HEK293 (cell line): ENCODE data around the gene MOGAT3.

ENCODE experiments used
- CTCF ChIA-PET: fragments of 350-600 bp; formaldehyde crosslinking; extraction: SDS; loops from one replicate; lab custom pipeline; 2021; ENCODE audit warnings: antibody characterized with exemption; lab: Yijun Ruan, JAX
- POLR2A ChIA-PET: fragments of 300-600 bp; formaldehyde crosslinking; extraction: SDS; loops from one replicate; lab custom pipeline; 2020; ENCODE audit warnings: antibody characterized with exemption, inconsistent platforms; lab: Yijun Ruan, JAX
- H3K27ac ChIP-seq: fragments of 200-500 bp; sonication (Bioruptor generic); 2 replicates; pipeline ENCODE4 v1.5.1; 2014; ENCODE audit warnings: low read depth, low read length, control low read depth, inconsistent platforms; ENCODE audit errors: extremely low read depth
- H3K36me3 ChIP-seq, 2 experiments: fragments of 200-500 bp in 1 of 2; sonication (Bioruptor generic) in 1 of 2; 1 replicate in 1 of 2; 2 replicates in 1 of 2; pipeline ENCODE4 v1.5.1; 2014 to 2017; ENCODE audit warnings: inconsistent platforms in 2 of 2, low read length in 2 of 2; ENCODE audit not compliant: control insufficient read depth in 2 of 2, insufficient read depth in 1 of 2
- H3K4me1 ChIP-seq: fragments of 200-500 bp; sonication (Bioruptor generic); 2 replicates; pipeline ENCODE4 v1.5.1; 2014; ENCODE audit warnings: mild to moderate bottlenecking, low read length, inconsistent platforms; ENCODE audit not compliant: control insufficient read depth, insufficient read depth
- H3K4me3 ChIP-seq: 2 replicates; pipeline ENCODE4 v1.5.1; 2011; ENCODE audit warnings: low read depth, mild to moderate bottlenecking, control low read depth, low read length, moderate library complexity
- H3K9me3 ChIP-seq: fragments of 200-500 bp; sonication (Bioruptor generic); 2 replicates; pipeline ENCODE4 v1.5.1; 2014; ENCODE audit warnings: low read depth, low read length, inconsistent platforms; ENCODE audit not compliant: control insufficient read depth, insufficient read depth
- ATF2 ChIP-seq: fragments of 450-650 bp; formaldehyde crosslinking; IDR thresholded peaks from 2 replicates; pipeline ENCODE4 v1.5.1; 2016; ENCODE audit warnings: missing biosample characterization, missing genetic modification characterization, low read depth
- BCL6B ChIP-seq: fragments of 450-650 bp; formaldehyde crosslinking; IDR thresholded peaks from 2 replicates; pipeline ENCODE4 v1.5.1; 2017; ENCODE audit warnings: missing biosample characterization, missing genetic modification characterization
- KLF7 ChIP-seq: fragments of 450-650 bp; formaldehyde crosslinking; IDR thresholded peaks from 2 replicates; pipeline ENCODE4 v1.5.1; 2016; ENCODE audit warnings: missing biosample characterization, missing genetic modification characterization, borderline replicate concordance
- OVOL3 ChIP-seq: fragments of 450-650 bp; formaldehyde crosslinking; IDR thresholded peaks from 2 replicates; pipeline ENCODE4 v1.5.1; 2016; ENCODE audit warnings: missing biosample characterization, missing genetic modification characterization
- ZBTB17 ChIP-seq: fragments of 450-650 bp; formaldehyde crosslinking; IDR thresholded peaks from 2 replicates; pipeline ENCODE4 v1.5.1; 2016; ENCODE audit warnings: missing biosample characterization, missing genetic modification characterization
- ZBTB26 ChIP-seq: fragments of 450-650 bp; formaldehyde crosslinking; optimal IDR thresholded peaks from 2 replicates; pipeline ENCODE3; 2016; ENCODE audit warnings: missing biosample characterization, mild to moderate bottlenecking, missing genetic modification characterization
- ZFP3 ChIP-seq: fragments of 450-650 bp; formaldehyde crosslinking; IDR thresholded peaks from 2 replicates; pipeline ENCODE4 v1.5.1; 2016; ENCODE audit warnings: low read depth, missing biosample characterization, missing genetic modification characterization
- ZNF2 ChIP-seq: fragments of 450-650 bp; formaldehyde crosslinking; IDR thresholded peaks from 2 replicates; pipeline ENCODE4 v1.5.1; 2016; ENCODE audit warnings: missing biosample characterization, missing genetic modification characterization
- ZNF214 ChIP-seq: fragments of 450-650 bp; formaldehyde crosslinking; IDR thresholded peaks from 2 replicates; pipeline ENCODE4 v1.5.1; 2017; ENCODE audit warnings: missing biosample characterization, mild to moderate bottlenecking, missing genetic modification characterization, borderline replicate concordance
- ZNF292 ChIP-seq: fragments of 450-650 bp; formaldehyde crosslinking; IDR thresholded peaks from 2 replicates; pipeline ENCODE4 v1.5.1; 2016; ENCODE audit warnings: low read depth, missing biosample characterization, missing genetic modification characterization, borderline replicate concordance
- ZNF302 ChIP-seq: fragments of 450-650 bp; formaldehyde crosslinking; IDR thresholded peaks from 2 replicates; pipeline ENCODE4 v1.5.1; 2016; ENCODE audit warnings: missing biosample characterization, missing genetic modification characterization, low read depth
- ZNF324 ChIP-seq: fragments of 450-650 bp; formaldehyde crosslinking; IDR thresholded peaks from 2 replicates; pipeline ENCODE4 v1.5.1; 2016; ENCODE audit warnings: missing biosample characterization, missing genetic modification characterization
- ZNF335 ChIP-seq: fragments of 450-650 bp; formaldehyde crosslinking; conservative IDR thresholded peaks from 2 replicates; pipeline ENCODE4 v1.5.1; 2016; ENCODE audit warnings: missing biosample characterization, missing genetic modification characterization
- ZNF341 ChIP-seq: fragments of 450-650 bp; formaldehyde crosslinking; IDR thresholded peaks from 2 replicates; pipeline ENCODE4; 2016; ENCODE audit warnings: low read depth, missing biosample characterization, missing genetic modification characterization
- ZNF404 ChIP-seq: fragments of 450-650 bp; formaldehyde crosslinking; IDR thresholded peaks from 2 replicates; pipeline ENCODE4 v1.5.1; 2017; ENCODE audit warnings: missing biosample characterization, missing genetic modification characterization
- ZNF518A ChIP-seq: fragments of 450-650 bp; formaldehyde crosslinking; conservative IDR thresholded peaks from 2 replicates; pipeline ENCODE4 v1.5.1; 2016; ENCODE audit warnings: low read depth, missing biosample characterization, missing genetic modification characterization
- ZNF596 ChIP-seq: fragments of 450-650 bp; IDR thresholded peaks from 2 replicates; pipeline ENCODE4 v1.5.0; 2018; ENCODE audit warnings: missing biosample characterization, mild to moderate bottlenecking, missing genetic modification characterization, moderate library complexity
- ZNF610 ChIP-seq: fragments of 450-650 bp; formaldehyde crosslinking; IDR thresholded peaks from 2 replicates; pipeline ENCODE4 v1.5.1; 2016; ENCODE audit warnings: missing biosample characterization, missing genetic modification characterization, borderline replicate concordance
- ZNF658 ChIP-seq: fragments of 450-650 bp; formaldehyde crosslinking; IDR thresholded peaks from 2 replicates; pipeline ENCODE4; 2016; ENCODE audit warnings: missing biosample characterization, missing genetic modification characterization
- ZNF664 ChIP-seq: fragments of 450-650 bp; formaldehyde crosslinking; IDR thresholded peaks from 2 replicates; pipeline ENCODE4 v1.5.1; 2016; ENCODE audit warnings: missing biosample characterization, missing genetic modification characterization
- ZNF785 ChIP-seq: fragments of 450-650 bp; formaldehyde crosslinking; IDR thresholded peaks from 2 replicates; pipeline ENCODE4 v1.5.1; 2016; ENCODE audit warnings: missing biosample characterization, missing genetic modification characterization

The MOGAT3 gene

GRCh38 chr7:101186194-101186593 lies 14.6 kb downstream of the MOGAT3 start:
- Histone ChIP-seq H3K9me3 (no peaks in the 10 kb centered on the region), H3K27ac (no peak overlapping the region), H3K4me1 (no peaks in the 10 kb centered on the region), H3K36me3 (no peaks in the 10 kb centered on the region), H3K4me3 (no peak overlapping the region)
- ChIA-PET CTCF (interaction anchor here (0.6 to 1.8 kb wide), 4 partner anchors 14 to 322 kb away, joined by 3 to 8 read pairs (median 3); no protein-coding TSS in a partner anchor), POLR2A (interaction anchor here (0.6 kb wide), 3 partner anchors 19 to 137 kb away, joined by 3 to 5 read pairs (median 3); no protein-coding TSS in a partner anchor)
- TF ChIP-seq ZNF658 (tag by site-specific recombination) (no peak), ATF2 (tag by site-specific recombination) (0 out of 2 replicates have a peak, but pooled peaks have one; percentile 6), ZNF664 (peak; percentile 68; the same call in 1 of the 2 replicates)

GRCh38 chr7:101185258-101185839 lies 15.5 kb downstream of the MOGAT3 start:
- H3K4me1 ChIP-seq = no peaks in the 10 kb centered on the region
- H3K4me3 ChIP-seq = no peak overlapping the region
- TF ChIP-seq OVOL3 (tag by site-specific recombination) (no peak), ZBTB17 (peak; percentile 30; the same call in 1 of the 2 replicates), ZNF335 (tag by site-specific recombination) (peak; percentile 54; the same call in 1 of the 2 replicates)
- H3K9me3 ChIP-seq = no peaks in the 10 kb centered on the region
- ChIA-PET POLR2A (no interaction called here), CTCF (interaction anchor here (0.6 to 1.5 kb wide), 4 partner anchors 7 to 131 kb away, joined by 3 to 7 read pairs (median 3); no protein-coding TSS in a partner anchor)
- no peak overlapping the region for H3K27ac ChIP-seq
- H3K36me3 ChIP-seq = no peaks in the 10 kb centered on the region

GRCh38 chr7:101180130-101180755 lies 20.6 kb downstream of the MOGAT3 start, which contains the start of gene NAT16:
TSS of gene NAT16 (minus strand) at chr7:101180293. CDS start at chr7:101174807, 5,486 bp downstream.
- TF ChIP-seq ZNF324 (tag by site-specific recombination) (no peak), ZFP3 (tag by site-specific recombination) (no peak), ZBTB26 (tag by site-specific recombination) (no peak), ZNF292 (tag by site-specific recombination) (no peak), ZNF404 (tag by site-specific recombination) (no peak), BCL6B (tag by site-specific recombination) (no peak), ZNF785 (tag by site-specific recombination) (no peak), KLF7 (tag by site-specific recombination) (no peak), ZNF341 (tag by site-specific recombination) (no peak), ZNF596 (tag by site-specific recombination) (no peak), ZNF518A (tag by site-specific recombination) (no peak), ZNF302 (no peak), ZNF214 (tag by site-specific recombination) (no peak), ZNF2 (tag by site-specific recombination) (no peak), ZNF610 (tag by site-specific recombination) (no peak)
- TF ChIP-seq, all 188 proteins: peak for 0
- Histone ChIP-seq H3K4me3 (no peak within 1 kb of the TSS), H3K9me3 (no peaks in the 10 kb centered on the region), H3K36me3 (no peaks in the 10 kb centered on the region), H3K27ac (no peak within 1 kb of the TSS), H3K4me1 (no peaks in the 10 kb centered on the region)
- CTCF ChIA-PET = no interaction called here
- POLR2A ChIA-PET = no interaction called here
